Activated effector memory CD4-positive, alpha-beta T cell treated with Interleukin-2 at 50 U/mL for 16 hours (primary cell): Measurements from ENCODE around the gene PLAAT3.
"Not testable (repeated sequence)": the region's sequence is repeated elsewhere in the genome, so short reads cannot be mapped to it uniquely, and the experiment has no call there.

Source experiments
- DNase-seq: peaks from one replicate; pipeline ENCODE4 v3.0.0-alpha.2; 2020

Gene PLAAT3

GRCh38 chr11:63564784-63565350 is 49.4 kb downstream of the PLAAT3 start:
- no peak for DNase-seq

- DNase-seq: no peak
Observed at GRCh38 chr11:63564056-63564774, 50.0 kb downstream of the PLAAT3 start.

DNA sequence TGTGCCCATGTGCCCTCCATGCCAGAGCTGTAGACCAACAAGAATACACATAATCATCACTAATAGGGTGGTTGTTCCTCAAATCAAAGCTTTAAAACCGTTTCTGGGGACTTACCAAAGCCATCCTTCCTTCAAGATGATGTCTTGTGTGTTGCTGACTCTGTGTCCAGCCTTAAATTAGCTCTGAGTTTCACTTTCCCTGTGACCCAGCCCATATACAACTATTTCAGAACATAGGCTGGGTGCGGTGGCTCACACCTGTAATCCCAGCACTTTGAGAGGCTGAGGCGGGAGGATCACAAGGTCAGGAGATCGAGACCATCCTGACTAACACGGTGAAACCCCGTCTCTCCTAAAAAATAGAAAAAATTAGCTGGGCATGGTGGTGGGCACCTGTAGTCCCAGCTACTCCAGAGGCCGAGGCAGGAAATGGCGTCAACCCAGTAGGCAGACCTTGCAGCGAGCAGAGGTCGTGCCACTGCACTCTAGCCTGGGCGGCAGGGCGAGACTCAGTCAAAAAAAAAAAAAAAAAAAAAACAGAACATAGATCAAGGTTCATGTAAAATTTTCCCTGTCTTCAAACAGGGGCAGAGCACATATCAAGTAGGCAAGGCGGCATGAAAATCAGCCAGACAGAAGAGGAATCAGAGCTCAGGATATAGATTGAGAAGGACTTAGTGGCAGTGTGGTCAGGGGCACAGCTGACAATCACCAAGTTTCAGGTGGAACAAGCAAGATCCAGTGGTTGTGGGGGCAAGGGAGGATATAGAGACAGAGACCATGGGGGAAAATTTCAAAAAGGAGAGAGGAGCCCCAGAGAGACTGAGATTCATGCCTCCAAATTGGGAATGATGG is 50.8 kb downstream of the PLAAT3 start, which contains the start of gene PLAAT2:
PLAAT2 (minus strand) TSS at position 179 of the 855 bp plus-strand sequence; CDS start at position 124, 55 bp downstream.
- DNase-seq: no peak

DNA sequence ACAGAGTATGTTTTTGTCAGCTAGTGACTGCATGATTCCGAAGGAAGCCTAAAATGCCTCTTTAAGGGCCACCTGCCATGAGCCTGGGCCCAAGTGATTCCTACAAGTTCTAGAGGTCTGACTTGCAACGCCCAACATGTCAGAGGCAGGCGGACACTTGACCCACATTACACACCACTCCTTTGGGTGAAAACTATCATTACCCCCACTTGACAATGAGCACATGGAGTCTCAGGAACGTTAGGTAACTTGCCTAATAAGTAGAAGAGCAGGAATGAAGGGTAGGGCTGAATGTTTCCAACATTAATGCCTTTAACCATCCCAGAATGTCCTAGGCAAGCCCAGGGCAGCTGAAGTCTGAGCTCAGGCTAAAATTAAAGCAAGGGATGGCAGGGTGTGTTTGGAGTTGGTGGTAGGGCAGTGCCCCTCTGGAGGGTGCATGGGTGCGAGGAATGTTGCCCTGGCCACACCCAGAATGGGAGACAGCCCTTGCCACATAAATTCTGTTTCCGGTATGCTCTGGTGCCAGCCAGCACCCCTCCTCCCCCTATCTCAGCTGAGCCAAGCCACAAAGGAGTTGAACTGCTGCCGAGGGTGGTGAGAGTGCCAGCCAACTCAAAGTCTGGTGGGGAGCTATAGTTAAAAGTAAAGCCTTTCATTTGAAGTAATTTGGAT is 53.6 kb downstream of the PLAAT3 start:
- DNase-seq: no peak

- DNase-seq: no peak
Observed at GRCh38 chr11:63558459-63559157, 55.6 kb downstream of the PLAAT3 start.

GRCh38 chr11:63557570-63557969 is 56.7 kb downstream of the PLAAT3 start:
- DNase-seq: no peak

DNA sequence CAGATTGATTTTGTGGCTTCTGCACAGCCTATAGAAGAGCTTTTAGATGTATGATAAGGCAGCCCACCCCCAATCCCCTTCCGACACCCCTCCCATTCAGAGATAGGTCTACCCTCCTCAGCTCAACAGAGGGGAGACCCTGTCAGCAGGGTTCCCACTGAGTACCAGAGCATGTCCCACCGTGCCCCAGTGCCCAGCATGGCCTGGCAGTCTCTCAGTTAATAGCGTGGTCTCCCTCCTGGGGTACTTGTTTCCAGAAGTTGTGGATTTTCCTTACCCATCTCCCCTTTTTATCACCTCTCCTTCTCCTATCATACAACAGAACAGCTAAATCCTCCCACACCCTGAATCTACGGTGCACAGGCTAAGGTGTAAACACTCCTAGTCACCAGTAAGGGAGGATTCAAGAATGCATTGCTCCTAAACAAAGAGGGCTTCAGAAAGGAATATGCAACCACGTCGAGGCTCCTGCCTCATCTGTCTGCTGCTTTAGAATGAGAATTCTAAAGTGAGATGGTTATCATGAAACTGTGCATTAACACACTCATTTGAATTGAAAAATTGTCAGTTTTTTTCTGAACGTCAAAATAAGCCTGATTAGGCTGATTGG is 57.7 kb downstream of the PLAAT3 start:
- no peak for DNase-seq

DNA sequence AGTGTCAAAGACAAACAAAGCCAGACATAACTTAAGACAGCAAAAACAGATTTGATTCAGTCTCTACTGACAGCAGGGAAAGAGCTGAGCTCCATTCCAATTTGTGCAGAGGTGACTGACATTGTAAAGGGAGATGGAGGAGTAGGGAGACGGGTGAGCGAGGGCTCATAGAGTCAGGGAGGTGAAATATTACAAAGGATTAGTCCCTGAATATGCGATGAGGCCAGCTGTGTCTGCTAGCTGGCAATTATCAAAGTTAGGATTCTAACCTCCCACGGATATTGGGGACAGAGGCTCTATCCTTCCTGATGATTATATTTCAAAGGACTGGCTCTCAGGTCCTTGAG is 59.4 kb downstream of the PLAAT3 start:
- no peak for DNase-seq

- DNase-seq: peak; percentile 32
Observed at GRCh38 chr11:63553759-63554158, 60.5 kb downstream of the PLAAT3 start.

DNA sequence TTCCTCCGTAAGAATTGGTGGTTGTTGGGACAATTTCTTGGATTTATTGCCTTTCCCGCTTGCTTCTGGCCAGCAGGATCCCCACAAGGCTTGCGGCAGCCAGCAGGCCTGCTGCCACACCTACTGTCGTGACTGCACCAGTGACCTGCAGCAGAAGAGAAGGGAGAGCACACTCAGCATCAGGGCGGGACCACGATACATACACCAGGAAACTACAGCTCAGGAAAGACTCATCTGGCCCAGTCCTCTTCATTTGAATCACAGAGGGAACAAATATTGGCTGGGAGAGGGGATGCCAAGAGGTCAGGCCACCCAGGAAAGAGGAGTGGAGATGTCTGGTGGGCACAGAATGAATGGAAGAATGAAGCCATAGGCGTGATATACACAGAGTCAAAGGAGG is 61.3 kb downstream of the PLAAT3 start:
- no peak for DNase-seq

DNA sequence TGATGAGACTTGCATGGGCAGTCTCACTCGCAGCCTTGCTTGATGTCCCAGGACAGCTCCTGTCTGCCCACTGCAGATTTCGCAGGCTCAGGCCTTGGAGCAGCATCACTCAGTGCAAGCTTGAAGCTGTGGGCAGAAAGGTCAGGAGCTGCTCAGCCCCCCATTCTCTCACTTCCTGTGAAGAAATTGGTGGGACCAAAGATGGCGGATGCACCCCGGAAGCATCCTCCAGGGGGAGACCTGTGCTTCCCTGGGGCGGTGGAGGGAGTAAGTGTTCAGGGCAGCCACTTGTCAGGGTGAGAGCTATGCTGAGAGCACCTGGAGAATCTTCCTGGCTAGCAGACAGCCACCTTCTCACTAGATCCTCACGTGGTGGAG is 62.4 kb downstream of the PLAAT3 start:
- no peak for DNase-seq

GRCh38 chr11:63551091-63551888 is 62.9 kb downstream of the PLAAT3 start:
- no peak for DNase-seq

GRCh38 chr11:63550156-63550700 is 64.0 kb downstream of the PLAAT3 start:
- DNase-seq: not testable (repeated sequence)

DNA sequence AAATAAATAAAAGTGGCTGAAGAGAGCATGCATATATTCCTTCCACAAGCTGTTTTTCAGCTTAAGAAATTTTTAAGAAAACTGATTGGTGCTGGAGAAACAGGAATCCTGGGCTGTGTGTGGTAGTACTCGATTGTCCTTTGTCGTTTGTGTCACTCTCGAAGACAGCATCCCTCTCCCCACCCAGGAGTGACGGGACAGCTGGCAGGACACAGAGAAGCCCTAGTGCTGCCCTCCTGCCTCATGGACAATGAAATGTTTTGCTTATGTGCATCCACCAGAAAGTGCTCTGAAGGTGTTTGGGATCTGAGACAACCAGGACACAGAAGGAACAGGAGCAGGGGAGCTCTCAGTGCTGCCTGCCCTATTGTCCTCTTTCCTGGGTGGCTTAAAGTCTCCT is 64.8 kb downstream of the PLAAT3 start:
- no peak for DNase-seq

DNA sequence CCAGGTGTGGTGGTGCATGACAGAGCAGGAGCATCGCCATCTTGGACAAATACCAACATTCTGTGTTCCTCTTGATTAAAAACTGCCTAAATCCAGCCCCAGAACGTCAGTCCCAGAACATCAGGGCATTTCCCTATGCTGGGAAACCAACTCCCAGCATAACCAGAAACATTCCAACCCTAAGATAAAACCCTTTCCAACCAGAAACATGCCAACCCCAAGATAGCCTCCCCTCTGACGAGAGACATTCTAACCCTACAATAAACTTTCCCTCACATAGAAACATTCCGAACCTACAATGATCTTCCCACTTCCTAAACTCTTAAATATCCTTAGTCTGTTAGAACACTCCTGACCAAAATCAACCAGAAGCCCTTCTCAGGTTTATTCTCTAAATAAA is 66.1 kb downstream of the PLAAT3 start:
- DNase-seq: no peak

DNA sequence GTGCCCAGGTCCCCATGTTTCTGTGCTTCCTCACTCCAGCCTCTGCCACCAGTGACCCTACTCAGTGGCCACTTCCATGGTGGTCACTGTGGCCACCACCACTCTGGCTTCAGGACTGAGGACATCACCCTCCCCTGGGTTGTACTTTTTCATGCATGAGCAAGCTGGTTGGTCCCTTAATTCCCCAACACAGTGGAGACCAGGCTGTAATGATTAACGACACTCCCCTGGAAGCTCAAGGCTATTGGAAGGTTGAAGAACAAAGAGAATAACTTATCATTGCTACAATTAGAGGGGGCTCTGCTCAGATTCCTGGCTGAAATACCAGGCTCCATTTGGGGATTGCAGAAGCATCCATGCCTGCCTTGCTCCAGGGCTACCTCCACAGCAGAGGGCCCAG is 67.2 kb downstream of the PLAAT3 start:
- DNase-seq: no peak

DNA sequence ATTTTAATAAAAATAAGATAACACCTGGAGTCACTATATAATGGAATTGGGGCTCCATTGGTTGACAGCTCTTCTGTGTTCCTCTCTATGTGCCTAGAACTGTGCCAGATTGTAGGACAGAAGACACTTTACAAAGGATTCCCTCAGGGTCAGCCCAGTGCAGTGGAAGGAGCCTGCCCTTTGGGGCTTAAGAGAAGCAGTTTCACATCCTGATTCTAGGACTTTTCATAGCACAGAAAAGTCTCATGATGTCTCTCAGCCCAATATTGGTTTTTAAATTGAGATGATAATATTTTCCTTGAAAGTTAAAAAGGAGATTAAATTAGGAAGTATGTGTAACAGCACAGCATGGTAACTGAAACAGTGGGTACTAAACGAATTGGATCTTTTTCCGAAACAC is 70.5 kb downstream of the PLAAT3 start:
- no peak for DNase-seq

GRCh38 chr11:63542506-63542905 is 71.7 kb downstream of the PLAAT3 start:
- DNase-seq: not testable (repeated sequence)

- no peak for DNase-seq
Observed at GRCh38 chr11:63537293-63538101, 76.7 kb downstream of the PLAAT3 start.

GRCh38 chr11:63536669-63537292 is 77.5 kb downstream of the PLAAT3 start, which contains the start of gene PLAAT4:
Gene PLAAT4, plus strand, starts transcription at chr11:63536808. Its CDS starts 61 bp downstream, at chr11:63536869.
- peak; percentile 18 for DNase-seq
